Measurements from ENCODE around the gene CKS2. TPM values are rescaled to one million over a fixed set of nuclear protein-coding genes. Genes with fewer than 3 reads are reported as not detected.
"Not testable (repeated sequence)": the region's sequence is repeated elsewhere in the genome, so short reads cannot be mapped to it uniquely, and the experiment has no call there.

CKS2 gene
- polyA plus RNA-seq, 1 donor, result 28.3 TPM

DNA sequence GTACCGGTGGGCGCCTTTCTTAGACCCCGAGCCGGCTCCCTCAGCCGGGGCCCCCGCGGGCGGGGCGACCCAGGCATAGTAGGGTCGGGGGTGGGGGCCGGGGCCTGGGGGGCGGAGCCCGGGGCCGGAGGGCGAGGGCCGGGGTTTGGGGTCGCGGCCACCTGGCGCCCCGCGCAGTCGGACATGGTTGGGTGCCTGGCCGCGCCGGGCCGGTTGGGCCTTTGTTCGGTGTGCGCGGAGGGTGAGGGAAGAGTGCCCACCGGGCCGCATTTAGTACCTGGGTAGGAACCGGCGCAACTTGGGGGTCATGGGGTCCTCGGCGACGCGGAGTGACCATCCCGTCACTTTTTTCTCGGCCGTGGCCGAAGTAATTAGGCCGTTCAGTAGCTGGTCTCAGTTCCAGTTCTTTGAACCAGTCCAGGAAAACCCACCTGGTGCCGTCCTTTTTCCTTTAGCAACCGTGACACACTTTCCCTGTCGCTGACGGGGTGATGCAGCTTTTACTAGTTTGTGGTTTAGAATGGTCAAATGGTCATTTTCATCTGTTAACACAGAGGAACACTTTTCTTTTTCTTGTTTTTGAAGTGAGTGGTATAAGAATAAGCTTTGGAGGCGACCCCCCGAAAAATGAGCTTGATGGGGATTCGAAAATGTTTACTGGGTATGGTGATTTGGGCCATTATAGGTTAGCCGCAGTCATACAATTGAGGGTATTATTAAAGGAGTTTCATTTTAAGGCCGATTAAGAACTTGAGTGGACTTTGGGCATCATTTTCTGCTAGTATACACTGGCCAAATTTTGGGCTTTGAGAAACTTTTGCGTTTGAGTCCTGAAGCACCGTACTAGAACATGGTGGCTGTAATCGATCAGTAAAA lies 589 bp downstream of the CKS2 start:
- no peak for DNase-seq (ENCODE audit: low read depth)

DNA sequence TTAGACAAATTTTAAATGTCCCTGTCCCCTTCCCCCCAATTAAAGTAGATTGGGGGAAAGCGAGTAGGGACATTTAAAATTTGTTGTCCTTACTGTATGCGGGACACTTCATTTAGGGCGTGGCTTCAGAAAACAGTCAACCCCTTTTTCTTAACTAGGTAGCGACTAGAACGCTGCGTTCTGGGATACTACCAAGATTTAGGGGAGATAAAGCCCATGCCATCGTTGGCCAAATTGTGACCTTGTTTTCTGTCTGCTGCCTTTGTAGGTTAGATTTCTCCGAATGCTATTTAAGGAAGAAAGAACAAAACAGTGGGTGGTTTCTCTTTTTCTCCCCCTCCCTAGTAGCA lies 1.2 kb downstream of the CKS2 start:
- DNase-seq (ENCODE audit: low read depth), result no peak

DNA sequence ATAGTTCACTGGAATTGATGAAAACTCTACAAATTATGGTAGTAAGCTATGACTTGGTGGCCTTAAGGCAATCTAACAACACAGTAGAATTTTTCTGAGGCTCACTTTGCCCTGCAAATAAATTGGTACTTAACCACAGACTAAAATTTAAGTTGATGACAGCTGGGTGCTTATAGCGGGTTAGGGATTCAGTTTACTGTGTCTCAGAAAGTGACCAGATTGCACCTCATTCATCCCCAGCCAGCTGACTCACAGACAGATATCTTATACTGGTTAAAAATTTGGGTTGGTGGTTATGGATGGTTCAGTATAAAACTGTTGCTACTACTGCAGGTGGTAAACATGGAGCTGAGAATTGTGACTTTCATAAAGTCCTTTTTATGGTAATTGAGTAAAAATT lies 2.8 kb downstream of the CKS2 start:
- no peak for DNase-seq (ENCODE audit: low read depth)

DNA sequence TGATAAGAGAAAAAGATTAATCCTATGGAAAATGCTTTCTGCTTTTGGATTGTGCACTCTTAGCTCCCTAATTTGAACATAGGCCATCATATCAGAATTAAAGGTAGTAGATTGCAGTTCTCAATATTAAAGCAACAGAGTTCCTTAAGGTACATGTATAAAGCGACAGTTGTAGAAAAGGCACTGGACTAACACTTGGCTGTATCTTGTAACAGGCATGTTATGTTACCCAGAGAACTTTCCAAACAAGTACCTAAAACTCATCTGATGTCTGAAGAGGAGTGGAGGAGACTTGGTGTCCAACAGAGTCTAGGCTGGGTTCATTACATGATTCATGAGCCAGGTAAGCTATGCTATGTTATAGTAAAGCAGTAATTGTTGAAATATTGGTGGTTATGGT lies 4.0 kb downstream of the CKS2 start:
- DNase-seq (ENCODE audit: low read depth), result no peak

DNA sequence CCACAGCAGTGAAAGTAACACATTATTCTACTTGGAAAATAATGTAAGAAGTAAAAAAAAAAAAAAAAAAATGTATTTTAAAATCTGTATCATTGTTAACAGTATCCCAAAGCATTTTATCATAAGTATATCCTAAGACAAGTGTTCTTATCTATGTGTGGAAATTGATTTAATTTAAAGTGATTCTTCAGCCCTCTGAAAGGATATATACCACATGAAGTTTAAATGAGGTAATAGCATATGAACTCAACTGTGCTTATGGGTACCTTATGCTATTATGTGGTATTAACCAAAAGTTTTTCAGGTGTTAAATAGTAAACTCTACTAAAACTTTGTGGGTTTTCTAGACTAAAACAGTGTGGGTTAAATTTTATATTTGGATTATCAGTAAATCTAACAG lies 4.5 kb downstream of the CKS2 start:
- no peak for DNase-seq (ENCODE audit: low read depth)

DNA sequence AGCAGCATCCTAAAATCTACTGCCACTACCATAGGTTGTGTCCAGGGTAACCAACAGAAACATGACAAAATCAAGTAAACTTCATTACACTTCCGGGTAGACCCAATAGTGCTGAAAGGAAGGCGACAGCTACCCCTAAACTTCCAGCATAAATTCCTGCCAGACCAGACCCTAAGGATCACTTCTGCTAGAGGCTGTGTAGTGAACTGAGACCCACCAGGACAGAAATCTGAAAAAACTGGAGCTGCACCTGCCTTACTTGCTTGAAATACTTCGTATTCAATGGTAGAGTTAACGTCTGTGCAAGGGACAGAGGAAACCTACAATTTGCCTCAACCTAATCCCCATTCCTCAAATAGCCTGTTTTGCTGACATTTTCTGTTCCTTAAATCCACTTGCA lies 6.3 kb downstream of the CKS2 start:
- no peak for DNase-seq (ENCODE audit: low read depth)

GRCh38 chr9:89318123-89319014 lies 7.4 kb downstream of the CKS2 start, which contains the start of gene SECISBP2:
TSS of gene SECISBP2 (plus strand) at chr9:89318500. CDS start at chr9:89318577, 77 bp downstream.
- DNase-seq (ENCODE audit: low read depth), result peak; percentile 96

DNA sequence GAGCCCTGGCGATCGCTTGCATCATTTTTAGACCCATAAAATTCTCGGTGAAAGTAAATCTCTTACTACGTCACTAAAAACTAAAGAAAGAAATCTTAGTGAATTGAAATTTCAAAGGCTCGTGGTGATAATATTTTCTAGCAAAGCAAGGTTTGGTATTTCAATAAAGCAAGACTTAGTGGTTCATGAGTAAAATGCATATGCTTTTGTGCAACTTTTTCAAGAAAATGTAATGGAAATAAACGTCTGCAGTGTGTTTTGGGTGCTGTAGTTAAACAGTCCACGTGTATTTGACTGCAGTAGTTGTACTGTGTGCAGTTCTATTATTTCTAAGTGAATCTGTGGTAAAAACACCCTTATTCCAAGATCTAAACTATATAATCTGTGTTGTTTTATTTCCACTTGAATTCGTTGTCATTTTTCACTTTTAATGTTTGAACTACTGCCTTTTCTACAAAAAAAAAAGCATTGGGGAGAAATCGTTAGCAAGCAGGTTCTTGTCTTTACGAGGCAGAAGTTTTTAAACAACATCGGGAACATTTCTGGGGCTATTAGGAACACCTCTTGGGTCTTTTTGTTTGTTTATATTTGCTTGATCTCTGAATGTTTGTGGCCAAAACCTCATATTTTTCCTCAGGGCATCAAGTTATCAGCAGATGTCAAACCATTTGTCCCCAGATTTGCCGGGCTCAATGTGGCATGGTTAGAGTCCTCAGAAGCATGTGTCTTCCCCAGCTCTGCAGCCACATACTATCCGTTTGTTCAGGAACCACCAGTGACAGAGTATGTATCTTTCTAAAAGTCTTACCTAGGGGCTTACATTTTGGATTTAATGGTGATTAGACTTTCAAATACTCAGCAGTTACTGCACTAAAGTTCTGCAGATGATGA lies 8.3 kb downstream of the CKS2 start:
- no peak for DNase-seq (ENCODE audit: low read depth)

- DNase-seq (ENCODE audit: low read depth), result no peak
Observed at GRCh38 chr9:89323390-89323789, 12.4 kb downstream of the CKS2 start.

GRCh38 chr9:89325733-89326132 lies 14.7 kb downstream of the CKS2 start:
- DNase-seq (ENCODE audit: low read depth), result no peak

GRCh38 chr9:89328064-89328463 lies 17.1 kb downstream of the CKS2 start:
- DNase-seq (ENCODE audit: low read depth), result no peak

- DNase-seq (ENCODE audit: low read depth), result no peak
Observed at GRCh38 chr9:89329917-89330316, 18.9 kb downstream of the CKS2 start.

- no peak for DNase-seq (ENCODE audit: low read depth)
Observed at GRCh38 chr9:89330513-89330912, 19.5 kb downstream of the CKS2 start.

DNA sequence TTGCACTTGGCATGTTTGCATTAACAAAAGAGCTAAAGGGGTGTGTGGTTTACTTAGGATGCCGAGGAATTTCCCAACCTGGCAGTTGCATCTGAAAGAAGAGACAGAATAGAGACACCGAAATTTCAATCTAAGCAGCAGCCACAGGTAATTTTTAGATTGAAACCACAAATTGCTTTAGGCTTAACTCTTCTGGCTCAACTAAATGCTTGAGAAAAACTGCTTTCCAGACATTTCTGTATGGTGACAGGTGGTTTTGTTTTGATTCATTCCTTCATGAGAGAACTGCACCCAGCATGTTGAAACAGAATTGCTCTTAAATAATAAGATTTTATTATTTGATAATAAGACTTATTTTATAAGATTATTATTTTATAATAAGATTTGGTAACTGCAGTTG lies 28.8 kb downstream of the CKS2 start:
- DNase-seq (ENCODE audit: low read depth), result no peak

DNA sequence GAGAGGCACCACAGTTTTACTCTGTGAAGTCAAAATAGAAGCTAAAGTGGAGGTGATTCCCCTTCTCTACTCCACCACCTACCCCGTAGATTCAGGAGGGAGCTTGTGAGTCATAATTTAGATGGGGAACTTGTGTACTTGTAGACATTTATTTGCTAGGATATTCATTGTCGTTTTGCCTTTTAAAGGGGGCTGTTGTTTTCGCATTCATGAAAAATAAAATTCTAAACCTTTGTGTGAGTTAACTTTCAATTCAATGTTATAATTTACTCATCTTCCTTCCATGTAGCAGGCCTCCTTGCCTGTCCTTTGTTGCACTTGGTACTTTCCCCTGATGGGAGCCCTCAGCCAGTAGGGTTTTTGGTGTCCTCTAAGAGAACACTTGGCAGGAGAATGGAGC lies 29.3 kb downstream of the CKS2 start:
- DNase-seq (ENCODE audit: low read depth), result no peak

DNA sequence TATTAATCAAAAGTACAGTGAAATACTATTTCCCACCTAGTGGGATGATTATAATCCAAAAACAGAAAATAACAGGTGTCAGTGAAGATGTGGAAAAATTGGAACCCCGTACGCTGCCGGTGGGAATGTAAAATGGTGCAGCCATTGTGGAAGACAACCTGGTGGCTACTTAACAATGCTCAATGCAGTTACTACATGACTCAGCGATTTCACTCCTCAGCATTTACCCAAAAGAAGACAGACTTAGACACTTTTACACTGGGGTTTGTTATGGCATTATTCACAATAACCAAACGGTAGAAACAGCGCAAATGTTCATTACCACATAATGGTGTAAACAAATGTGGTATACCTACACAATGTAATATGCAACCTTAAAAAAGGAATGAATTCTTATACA lies 31.2 kb downstream of the CKS2 start:
- no peak for DNase-seq (ENCODE audit: low read depth)

- DNase-seq (ENCODE audit: low read depth), result no peak
Observed at GRCh38 chr9:89342948-89343347, 32.0 kb downstream of the CKS2 start.

- DNase-seq (ENCODE audit: low read depth), result not testable (repeated sequence)
Observed at GRCh38 chr9:89343812-89344211, 32.8 kb downstream of the CKS2 start.

DNA sequence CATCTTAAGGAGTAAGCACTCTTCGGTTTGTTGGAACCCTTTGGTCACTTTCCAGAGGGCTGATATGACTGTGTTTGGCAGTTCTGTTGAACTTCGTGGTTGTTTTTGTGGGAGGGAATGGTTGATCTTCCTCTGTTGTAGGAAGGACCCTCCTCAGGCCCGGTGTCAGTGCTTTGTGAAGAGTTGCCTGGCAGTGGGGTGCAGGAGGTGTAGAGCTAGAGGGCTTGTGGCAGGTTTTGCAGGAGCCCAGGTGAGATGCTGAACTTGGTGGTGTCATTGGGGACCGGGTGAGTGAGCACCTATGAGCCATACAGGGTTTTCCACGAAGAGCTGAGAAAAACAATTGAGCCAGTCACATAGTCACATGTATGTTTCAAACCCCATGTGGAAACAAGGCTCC lies 34.5 kb downstream of the CKS2 start:
- no peak for DNase-seq (ENCODE audit: low read depth)

GRCh38 chr9:89346696-89347095 lies 35.7 kb downstream of the CKS2 start:
- DNase-seq (ENCODE audit: low read depth), result no peak

DNA sequence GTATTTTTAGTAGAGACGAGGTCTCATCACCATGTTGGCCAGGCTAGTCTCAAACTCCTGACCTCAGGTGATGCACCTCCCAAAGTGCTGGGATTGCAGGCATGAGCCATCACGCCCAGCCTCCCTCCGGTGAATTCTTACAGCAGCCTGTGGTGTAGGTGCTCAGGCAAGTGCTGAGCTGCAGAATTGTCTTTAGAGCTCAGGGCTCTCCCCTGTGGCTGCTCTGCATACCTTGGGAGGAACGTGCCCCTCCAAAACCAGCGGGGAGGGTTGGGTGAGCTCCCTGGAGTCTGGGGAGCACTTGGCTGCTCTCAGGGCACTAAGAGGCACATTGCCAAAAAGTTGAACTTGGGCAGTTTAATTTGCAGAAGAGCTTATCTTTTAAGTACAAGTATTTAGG lies 36.7 kb downstream of the CKS2 start:
- no peak for DNase-seq (ENCODE audit: low read depth)

- DNase-seq (ENCODE audit: low read depth), result no peak
Observed at GRCh38 chr9:89349607-89350006, 38.6 kb downstream of the CKS2 start.

All from forelimb muscle (tissue), 1 donor.